ENCODE measurements around the gene NHLH1.

NHLH1 gene

DNA sequence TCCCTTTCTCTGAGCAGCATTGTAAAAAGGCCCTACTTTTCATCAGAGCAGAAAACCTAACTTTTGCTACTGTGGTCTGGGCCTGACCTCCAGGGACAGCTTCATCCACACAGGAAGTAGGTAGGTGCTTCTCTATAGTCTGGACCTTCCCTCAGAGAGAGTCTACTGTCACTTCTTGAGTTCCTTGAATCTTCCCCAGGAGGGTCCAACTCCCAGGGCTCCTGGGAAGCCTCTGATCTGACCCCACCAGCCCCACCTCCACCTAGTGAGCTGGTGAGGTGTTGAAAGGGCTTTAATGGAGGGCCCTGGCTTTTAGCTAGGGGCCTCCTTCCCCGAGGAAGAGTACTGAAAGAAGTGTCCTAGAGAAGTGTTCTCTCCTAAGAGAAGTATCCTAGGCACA is 30.8 kb downstream of the NHLH1 start:
- Histone ChIP-seq H3K27me3 (ENCODE audit: low read length) (no peaks in the 10 kb centered on the region), H3K36me3 (ENCODE audit: low read length) (no peaks in the 10 kb centered on the region), H3K4me3 (ENCODE audit: insufficient read depth, low read length, poor library complexity, severe bottlenecking) (no peak overlapping the region), H3F3A (ENCODE audit: insufficient read depth) (no peaks in the 10 kb centered on the region), H3K4me2 (ENCODE audit: low read depth, low read length, poor library complexity, severe bottlenecking) (no peak overlapping the region), H2AFZ (ENCODE audit: low read depth, low read length, severe bottlenecking) (no peak overlapping the region), H3K27ac (ENCODE audit: low read depth, low read length) (no peak overlapping the region), H3K9me3 (ENCODE audit: insufficient read depth, low read length) (no peaks in the 10 kb centered on the region), H3K9me2 (replicated peaks; ENCODE audit: insufficient read depth, low read length) (no peaks in the 10 kb centered on the region), H3K79me2 (ENCODE audit: insufficient read depth, low read length) (no peaks in the 10 kb centered on the region), H3K9ac (ENCODE audit: low read length) (no peak overlapping the region), H4K20me1 (ENCODE audit: low read depth, low read length) (no peaks in the 10 kb centered on the region)
- no peak for TF ChIP-seq EZH2phosphoT487 (conservative IDR thresholded peaks at IDR 0.05; ENCODE audit: low read length)
- TF ChIP-seq, protein P1, sequence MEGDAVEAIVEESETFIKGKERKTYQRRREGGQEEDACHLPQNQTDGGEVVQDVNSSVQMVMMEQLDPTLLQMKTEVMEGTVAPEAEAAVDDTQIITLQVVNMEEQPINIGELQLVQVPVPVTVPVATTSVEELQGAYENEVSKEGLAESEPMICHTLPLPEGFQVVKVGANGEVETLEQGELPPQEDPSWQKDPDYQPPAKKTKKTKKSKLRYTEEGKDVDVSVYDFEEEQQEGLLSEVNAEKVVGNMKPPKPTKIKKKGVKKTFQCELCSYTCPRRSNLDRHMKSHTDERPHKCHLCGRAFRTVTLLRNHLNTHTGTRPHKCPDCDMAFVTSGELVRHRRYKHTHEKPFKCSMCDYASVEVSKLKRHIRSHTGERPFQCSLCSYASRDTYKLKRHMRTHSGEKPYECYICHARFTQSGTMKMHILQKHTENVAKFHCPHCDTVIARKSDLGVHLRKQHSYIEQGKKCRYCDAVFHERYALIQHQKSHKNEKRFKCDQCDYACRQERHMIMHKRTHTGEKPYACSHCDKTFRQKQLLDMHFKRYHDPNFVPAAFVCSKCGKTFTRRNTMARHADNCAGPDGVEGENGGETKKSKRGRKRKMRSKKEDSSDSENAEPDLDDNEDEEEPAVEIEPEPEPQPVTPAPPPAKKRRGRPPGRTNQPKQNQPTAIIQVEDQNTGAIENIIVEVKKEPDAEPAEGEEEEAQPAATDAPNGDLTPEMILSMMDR (IDR thresholded peaks at IDR 0.05; ENCODE audit: insufficient read depth, low read length, poor library complexity, severe bottlenecking): no peak

DNA sequence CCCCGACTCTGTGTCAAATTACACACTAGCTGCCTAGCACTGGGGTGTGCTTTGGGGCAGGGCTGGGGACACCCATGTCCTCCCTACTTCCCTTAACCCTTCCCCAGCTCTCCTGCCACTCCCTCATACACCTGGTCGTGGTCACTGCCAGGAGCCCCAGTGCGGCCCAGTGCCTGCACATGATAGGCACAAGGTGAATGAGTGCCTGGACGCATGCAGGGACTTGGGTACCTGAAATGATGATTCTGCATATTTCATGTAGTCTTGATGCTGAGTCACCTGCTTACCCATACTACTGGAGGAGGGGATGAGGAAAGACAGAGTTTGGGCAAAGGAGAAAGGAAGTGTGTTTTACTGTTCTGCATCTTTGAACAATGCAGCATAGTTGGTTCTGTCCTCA is 32.0 kb downstream of the NHLH1 start:
- no peaks in the 10 kb centered on the region for H4K20me1 ChIP-seq (ENCODE audit: low read depth, low read length)
- H3K79me2 ChIP-seq (ENCODE audit: insufficient read depth, low read length): no peaks in the 10 kb centered on the region
- no peaks in the 10 kb centered on the region for H3K9me2 ChIP-seq (replicated peaks; ENCODE audit: insufficient read depth, low read length)
- H3F3A ChIP-seq (ENCODE audit: insufficient read depth): no peaks in the 10 kb centered on the region
- no peak overlapping the region for H3K4me3 ChIP-seq (ENCODE audit: insufficient read depth, low read length, poor library complexity, severe bottlenecking)
- H3K9me3 ChIP-seq (ENCODE audit: insufficient read depth, low read length): no peaks in the 10 kb centered on the region
- H3K27ac ChIP-seq (ENCODE audit: low read depth, low read length): no peak overlapping the region
- H3K9ac ChIP-seq (ENCODE audit: low read length): no peak overlapping the region
- H3K4me2 ChIP-seq (ENCODE audit: low read depth, low read length, poor library complexity, severe bottlenecking): no peak overlapping the region
- TF ChIP-seq, protein P1 (IDR thresholded peaks at IDR 0.05; ENCODE audit: insufficient read depth, low read length, poor library complexity, severe bottlenecking): no peak
- TF ChIP-seq EZH2phosphoT487 (conservative IDR thresholded peaks at IDR 0.05; ENCODE audit: low read length): no peak
- no peak overlapping the region for H2AFZ ChIP-seq (ENCODE audit: low read depth, low read length, severe bottlenecking)
- H3K36me3 ChIP-seq (ENCODE audit: low read length): no peaks in the 10 kb centered on the region
- no peaks in the 10 kb centered on the region for H3K27me3 ChIP-seq (ENCODE audit: low read length)

- H4K20me1 ChIP-seq (ENCODE audit: low read depth, low read length): no peaks in the 10 kb centered on the region
- no peaks in the 10 kb centered on the region for H3K27me3 ChIP-seq (ENCODE audit: low read length)
- no peak overlapping the region for H3K27ac ChIP-seq (ENCODE audit: low read depth, low read length)
Measured at GRCh38 chr1:160399544-160400222, 32.8 kb downstream of the NHLH1 start.

More at GRCh38 chr1:160399544-160400222, 32.8 kb downstream of the NHLH1 start:
- Histone ChIP-seq H3F3A (ENCODE audit: insufficient read depth) (no peaks in the 10 kb centered on the region), H3K79me2 (ENCODE audit: insufficient read depth, low read length) (no peaks in the 10 kb centered on the region), H3K36me3 (ENCODE audit: low read length) (no peaks in the 10 kb centered on the region), H3K4me3 (ENCODE audit: insufficient read depth, low read length, poor library complexity, severe bottlenecking) (no peak overlapping the region), H2AFZ (ENCODE audit: low read depth, low read length, severe bottlenecking) (no peak overlapping the region), H3K9me3 (ENCODE audit: insufficient read depth, low read length) (no peaks in the 10 kb centered on the region), H3K4me2 (ENCODE audit: low read depth, low read length, poor library complexity, severe bottlenecking) (no peak overlapping the region), H3K9me2 (replicated peaks; ENCODE audit: insufficient read depth, low read length) (no peaks in the 10 kb centered on the region), H3K9ac (ENCODE audit: low read length) (no peak overlapping the region)
- TF ChIP-seq, protein P1 (IDR thresholded peaks at IDR 0.05; ENCODE audit: insufficient read depth, low read length, poor library complexity, severe bottlenecking): no peak
- no peak for TF ChIP-seq EZH2phosphoT487 (conservative IDR thresholded peaks at IDR 0.05; ENCODE audit: low read length)

All from SU-DHL-6 (cell line).